ENCODE results near the gene FLNB. TPM values are rescaled to one million over a fixed set of nuclear protein-coding genes. Genes with fewer than 3 reads are reported as not detected.

The FLNB gene
- total RNA-seq, 1 donor from 2014 or later = 52.8 TPM

DNA sequence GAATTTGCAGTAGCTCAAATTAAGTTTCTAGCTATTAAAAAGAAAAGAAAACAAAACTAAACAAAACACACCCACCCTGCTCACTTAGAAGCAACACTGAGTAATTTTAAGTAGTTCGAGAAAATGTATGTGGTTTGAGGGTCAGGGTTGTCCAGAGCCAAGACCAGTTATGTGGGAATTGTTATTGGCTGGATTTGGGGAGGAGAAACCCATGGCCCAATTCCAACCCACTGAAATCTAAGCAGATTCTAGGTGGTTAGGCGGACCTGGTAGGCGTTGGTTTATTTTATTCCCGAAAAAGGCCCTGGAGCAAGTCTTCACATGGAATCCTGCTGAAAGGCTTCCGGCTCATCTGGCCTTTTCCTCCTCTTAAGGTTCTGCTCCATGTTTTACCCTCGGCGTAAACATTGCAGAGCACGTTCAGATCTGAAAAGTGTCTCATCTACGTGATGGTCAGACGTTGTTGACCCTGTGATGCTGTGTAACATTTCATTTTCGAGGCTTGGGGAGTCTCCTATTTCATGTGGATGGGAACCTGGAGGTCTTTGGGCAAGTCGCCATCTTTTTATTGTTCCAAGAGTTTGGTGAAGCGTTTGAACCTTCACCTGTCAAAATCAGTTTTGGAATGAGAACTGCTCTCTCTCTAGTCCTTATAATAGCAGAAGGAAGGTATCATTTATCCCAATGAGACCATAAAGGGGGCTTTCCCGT lies 64.0 kb downstream of the FLNB start:
- ATAC-seq (no peak), DNase-seq (ENCODE audit: low spot score) (no peak)

DNA sequence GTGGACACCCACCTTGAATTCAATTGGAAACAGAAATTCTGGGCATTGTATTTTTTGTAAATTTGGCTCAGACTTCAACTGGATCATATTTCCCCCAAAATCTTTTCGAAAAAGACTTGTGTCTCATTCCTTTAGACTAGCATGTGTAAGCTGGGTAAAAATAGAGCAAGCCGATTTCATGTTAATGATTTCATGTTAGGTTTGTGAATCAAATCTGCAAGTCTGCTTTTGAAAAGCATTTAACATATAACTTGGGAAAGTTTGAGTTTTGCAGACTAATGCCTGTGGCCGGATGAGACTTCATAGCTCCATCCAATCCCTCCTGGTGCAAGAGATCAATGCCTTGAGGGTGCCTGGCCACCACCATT lies 64.5 kb downstream of the FLNB start:
- DNase-seq (ENCODE audit: low spot score) (no peak), ATAC-seq (no peak)

- DNase-seq (ENCODE audit: low spot score) = no peak
- ATAC-seq = no peak
Measured at GRCh38 chr3:58073301-58074108, 65.3 kb downstream of the FLNB start.

DNA sequence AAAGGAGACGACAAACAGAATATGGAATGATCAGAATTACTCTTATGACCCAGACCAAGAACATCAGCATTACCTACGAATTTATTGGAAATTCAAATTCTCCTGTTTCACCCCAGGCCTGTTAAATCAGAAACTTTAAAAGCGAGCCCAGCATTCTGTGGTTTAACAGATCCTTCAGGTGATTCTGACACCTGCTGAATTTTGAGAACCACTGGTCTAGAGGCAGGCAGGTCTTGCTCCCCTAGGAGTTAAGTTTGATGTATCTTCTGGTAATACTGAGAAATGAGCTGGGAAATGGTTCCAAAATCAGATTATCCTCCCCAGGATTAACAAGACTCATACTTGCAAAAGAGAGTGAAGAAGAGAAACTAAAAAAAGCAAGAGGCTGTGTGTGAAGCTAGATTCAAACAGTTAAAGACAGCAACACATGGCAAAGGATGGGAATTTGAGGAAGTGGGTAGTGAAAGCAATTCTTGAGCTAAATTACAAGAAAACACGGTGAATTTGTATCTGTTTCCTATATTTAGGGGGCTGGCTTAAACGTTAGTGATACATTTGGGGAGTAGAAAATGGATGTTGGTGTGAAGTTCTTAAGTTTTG lies 66.0 kb downstream of the FLNB start:
- ATAC-seq (no peak), DNase-seq (ENCODE audit: low spot score) (no peak)

DNA sequence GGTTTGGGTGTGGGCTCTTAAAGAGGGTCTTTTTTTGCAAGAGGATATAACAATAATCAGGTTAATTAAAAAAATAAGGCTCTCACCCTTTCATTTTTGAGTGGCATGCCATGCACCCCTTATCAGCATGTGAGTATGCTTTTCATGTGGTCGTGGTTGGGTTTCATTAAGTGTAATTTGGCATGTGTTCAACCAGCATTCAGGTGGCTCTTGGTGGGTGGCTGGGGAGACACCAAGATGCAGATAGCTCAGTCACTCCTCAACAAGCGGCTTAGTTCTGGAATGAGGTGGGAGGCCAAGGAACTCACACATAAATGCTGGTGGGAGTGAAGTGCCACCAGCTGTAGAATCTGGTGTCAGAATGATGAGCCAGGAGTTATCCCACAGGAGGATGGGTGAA lies 66.8 kb downstream of the FLNB start:
- ATAC-seq (no peak), DNase-seq (ENCODE audit: low spot score) (no peak)

DNA sequence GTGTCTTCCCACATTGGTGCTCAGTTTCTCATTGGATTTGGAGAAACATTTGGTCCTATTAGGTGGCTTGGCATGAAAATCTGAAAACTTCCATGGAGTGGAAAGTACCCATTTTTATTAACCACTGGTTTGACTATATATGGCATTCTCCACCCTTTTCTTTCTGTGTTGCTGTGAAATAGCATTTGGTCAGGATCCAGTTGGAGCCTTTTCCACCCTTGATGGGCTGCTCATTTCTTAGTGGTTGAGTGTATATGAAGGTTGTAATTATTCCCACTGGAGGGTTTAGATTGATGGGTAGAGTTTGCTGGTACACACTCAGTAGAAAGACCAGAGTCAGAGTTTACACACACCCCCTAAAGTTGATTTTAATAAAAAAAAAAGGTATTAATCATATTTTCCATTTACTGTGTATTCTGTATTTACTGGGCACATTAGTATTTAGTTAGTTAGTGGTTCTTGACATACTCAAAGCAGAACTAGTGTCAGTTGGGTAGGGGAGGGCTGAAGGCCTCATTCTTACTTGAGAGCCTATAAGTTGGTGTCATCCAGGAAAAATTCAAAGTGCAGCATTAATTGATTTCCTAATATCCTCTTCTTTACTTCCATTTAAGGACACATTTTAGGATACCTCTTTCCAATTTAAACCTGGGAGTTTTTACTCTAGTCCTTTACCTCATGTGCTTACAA lies 69.5 kb downstream of the FLNB start:
- DNase-seq (ENCODE audit: low spot score) = no peak
- no peak for ATAC-seq

GRCh38 chr3:58078610-58079009 lies 70.4 kb downstream of the FLNB start:
- no peak for ATAC-seq
- no peak for DNase-seq (ENCODE audit: low spot score)

DNA sequence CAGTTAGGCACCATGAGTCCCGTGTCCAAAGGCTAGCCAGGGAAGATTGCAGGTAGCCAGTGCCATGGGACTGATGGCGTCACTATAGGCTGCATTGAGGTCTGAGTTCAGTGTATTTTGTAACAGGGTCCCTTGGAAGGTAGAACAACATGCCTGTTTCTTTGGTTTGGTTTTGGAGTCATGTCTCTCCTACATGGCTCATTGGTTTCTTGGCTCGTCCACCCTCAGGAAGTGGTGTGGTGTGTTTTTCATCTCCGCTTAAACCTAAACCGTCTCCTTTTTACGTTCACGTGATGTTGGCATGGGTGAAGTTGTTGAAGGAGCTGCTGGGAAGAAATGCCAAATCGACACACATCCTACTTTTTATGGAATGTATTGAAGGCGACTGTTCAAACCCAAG lies 71.6 kb downstream of the FLNB start:
- ATAC-seq = no peak
- DNase-seq (ENCODE audit: low spot score) = no peak

DNA sequence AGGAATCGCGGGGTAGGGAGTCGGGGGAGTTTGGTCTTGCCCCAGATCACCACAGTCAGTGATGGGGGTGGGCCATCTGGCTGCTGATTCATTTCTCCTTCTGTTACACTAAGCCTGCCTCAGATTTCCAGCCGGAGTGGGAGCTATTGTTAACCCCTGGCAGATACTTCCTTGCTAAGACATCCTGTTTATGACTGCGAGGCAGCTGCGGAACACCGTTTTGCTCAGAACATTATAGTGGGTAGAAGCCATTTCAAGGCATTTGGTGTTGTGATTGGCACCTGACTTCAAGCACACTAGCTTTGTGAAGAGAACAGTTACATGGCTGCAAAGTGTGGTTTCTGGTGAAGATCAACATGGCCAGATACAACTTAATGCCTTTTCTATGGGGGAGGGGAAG lies 73.8 kb downstream of the FLNB start:
- peak; percentile 34 for ATAC-seq
- no peak for DNase-seq (ENCODE audit: low spot score)

DNA sequence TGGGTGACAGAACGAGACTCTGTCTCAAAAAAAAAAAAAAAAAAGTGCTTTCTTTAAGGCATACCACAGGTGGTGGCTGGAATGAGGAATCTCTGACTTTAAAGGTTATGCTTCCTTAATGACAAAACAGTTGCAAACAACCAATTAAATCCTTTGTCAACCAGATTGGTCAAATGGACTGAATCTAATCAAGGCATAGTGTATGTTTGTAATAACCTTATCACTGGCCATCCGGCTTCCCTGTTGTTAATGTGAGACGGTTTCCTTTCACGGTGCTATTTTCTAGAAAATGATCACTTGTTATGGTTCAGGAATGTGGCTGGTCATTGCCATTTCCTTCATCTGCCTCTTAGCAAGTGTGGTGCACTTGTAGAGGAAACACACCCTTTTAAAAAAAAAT lies 75.9 kb downstream of the FLNB start:
- DNase-seq (ENCODE audit: low spot score) = no peak
- ATAC-seq = peak; percentile 34

GRCh38 chr3:58084788-58085543 lies 76.7 kb downstream of the FLNB start:
- DNase-seq (ENCODE audit: low spot score) (no peak), ATAC-seq (peak; percentile 44)

- DNase-seq (ENCODE audit: low spot score) (no peak), ATAC-seq (no peak)
Measured at GRCh38 chr3:58085616-58086015, 77.4 kb downstream of the FLNB start.

GRCh38 chr3:58088501-58088900 lies 80.3 kb downstream of the FLNB start:
- no peak for ATAC-seq

DNA sequence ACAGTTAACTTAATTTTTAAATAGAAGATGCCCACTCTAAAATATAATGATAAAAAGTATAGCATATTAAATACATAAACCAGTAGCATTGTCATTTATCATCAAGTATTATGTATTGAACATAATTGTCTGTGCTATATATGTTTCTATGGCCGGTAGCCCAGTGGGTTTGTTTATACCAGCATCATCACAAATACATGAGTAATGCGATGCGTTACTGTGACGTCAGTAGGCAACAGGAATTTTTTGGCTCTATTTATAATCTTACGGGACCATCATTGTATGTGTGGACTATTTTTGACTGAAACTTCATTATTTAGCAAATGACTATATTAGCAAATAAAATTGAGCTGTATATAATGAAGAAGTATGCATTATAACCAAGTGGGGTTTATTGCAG lies 82.1 kb downstream of the FLNB start:
- DNase-seq (ENCODE audit: low spot score) = no peak
- no peak for ATAC-seq

More at GRCh38 chr3:58088501-58088900, 80.3 kb downstream of the FLNB start:
- peak; percentile 19 for DNase-seq (ENCODE audit: low spot score)

GRCh38 chr3:58092521-58092920 lies 84.3 kb downstream of the FLNB start:
- DNase-seq (ENCODE audit: low spot score) = no peak
- no peak for ATAC-seq

DNA sequence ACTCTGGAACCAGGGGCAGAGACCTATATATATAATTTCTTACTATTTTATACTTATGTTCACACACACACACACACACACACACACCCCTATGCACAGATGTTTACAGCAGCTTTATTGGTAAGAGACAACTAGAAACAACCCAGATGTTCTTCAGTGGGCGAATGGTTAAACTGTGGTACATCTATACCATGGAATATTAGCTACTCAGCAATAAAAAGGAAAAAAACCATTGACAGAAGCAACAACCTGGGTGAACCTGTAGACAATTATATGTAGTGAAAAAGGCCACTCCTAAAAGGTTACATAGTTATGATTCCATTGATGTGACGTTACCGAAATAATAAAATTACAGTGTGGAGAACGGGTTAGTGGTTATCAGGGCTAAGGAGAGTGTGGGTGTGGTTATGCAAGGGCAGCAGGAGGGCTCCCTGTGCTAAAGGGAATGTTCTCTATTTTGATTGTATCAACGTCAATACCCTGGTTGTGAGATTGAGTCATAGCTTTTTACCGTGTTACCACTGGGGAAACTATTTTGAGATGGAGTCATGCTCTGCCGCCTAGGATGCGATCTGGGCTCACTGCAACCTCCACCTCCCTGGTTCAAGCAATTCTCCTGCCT lies 85.5 kb downstream of the FLNB start:
- DNase-seq (ENCODE audit: low spot score) = no peak
- ATAC-seq = no peak

- no peak for ATAC-seq
- no peak for DNase-seq (ENCODE audit: low spot score)
Measured at GRCh38 chr3:58094657-58095056, 86.4 kb downstream of the FLNB start.

DNA sequence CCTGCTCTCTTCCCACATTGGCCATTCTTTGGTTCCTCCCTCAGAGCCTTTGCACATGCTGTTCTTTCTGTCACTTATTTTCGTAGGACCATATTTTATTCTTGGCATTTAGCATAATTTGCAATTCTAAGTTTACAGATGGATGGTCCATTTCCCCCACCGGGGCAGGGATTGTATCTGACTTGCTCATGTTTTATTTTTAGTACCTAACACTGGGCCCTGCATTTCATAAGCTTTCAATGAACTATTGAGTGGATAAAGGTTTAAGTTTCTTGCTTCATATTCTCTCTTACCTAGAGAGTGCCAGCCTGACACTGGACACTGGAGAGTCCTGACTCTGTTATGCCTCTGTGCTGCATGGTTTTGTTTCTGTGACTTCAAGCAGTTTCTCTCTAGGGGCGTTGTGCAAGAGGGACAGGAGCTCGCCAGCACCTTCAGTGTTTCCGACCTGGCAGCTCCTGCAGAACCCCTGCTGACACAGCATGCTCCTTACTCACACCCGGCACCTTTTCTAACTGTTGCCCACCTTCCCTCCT lies 87.4 kb downstream of the FLNB start:
- ATAC-seq = peak; percentile 81
- no peak for DNase-seq (ENCODE audit: low spot score)

DNA sequence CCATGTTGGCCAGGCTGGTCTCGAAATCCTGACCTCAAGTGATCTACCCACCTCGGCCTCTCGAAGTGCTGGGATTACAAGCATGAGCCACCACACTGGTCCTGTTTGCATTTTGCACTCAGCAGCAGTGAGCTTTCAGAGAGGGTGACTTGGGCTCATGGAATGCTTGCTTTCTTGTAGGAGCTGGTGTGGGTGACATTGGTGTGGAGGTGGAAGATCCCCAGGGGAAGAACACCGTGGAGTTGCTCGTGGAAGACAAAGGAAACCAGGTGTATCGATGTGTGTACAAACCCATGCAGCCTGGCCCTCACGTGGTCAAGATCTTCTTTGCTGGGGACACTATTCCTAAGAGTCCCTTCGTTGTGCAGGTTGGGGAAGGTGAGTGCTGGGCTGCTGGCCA lies 90.3 kb downstream of the FLNB start:
- no peak for DNase-seq (ENCODE audit: low spot score)

GRCh38 chr3:58099865-58100264 lies 91.6 kb downstream of the FLNB start:
- ATAC-seq (no peak), DNase-seq (ENCODE audit: low spot score) (no peak)

More for the DNA sequence above, 90.3 kb downstream of the FLNB start:
- no peak for ATAC-seq
